HG03457 (cell line): ENCODE measurements around the gene ZC3HAV1.
"Not testable (repeated sequence)": the region's sequence is repeated elsewhere in the genome, so short reads cannot be mapped to it uniquely, and the experiment has no call there.

Source experiments
- ATAC-seq: cut with Tn5 transposase; IDR thresholded peaks from one replicate; pipeline ENCODE4 v1.9.1; 2021; ENCODE audit warnings: moderate number of reproducible peaks; ENCODE audit not compliant: unreplicated experiment

Gene ZC3HAV1

GRCh38 chr7:139109188-139109982, at the start of gene ZC3HAV1:
Gene ZC3HAV1, minus strand, starts transcription at chr7:139109720. Its CDS starts 389 bp downstream, at chr7:139109331.
- peak; percentile 65 for ATAC-seq

- no peak for ATAC-seq
These were observed 44.3 kb upstream of the ZC3HAV1 start for GRCh38 chr7:139153832-139154231.

GRCh38 chr7:139152149-139152548, 42.6 kb upstream of the ZC3HAV1 start:
- no peak for ATAC-seq

GRCh38 chr7:139139150-139139549, 29.6 kb upstream of the ZC3HAV1 start:
- ATAC-seq, result no peak

GRCh38 chr7:139133335-139134139, 24.0 kb upstream of the ZC3HAV1 start:
- peak; percentile 99 for ATAC-seq

GRCh38 chr7:139132887-139133286, 23.4 kb upstream of the ZC3HAV1 start:
- ATAC-seq, result no peak

GRCh38 chr7:139131601-139132041, 22.1 kb upstream of the ZC3HAV1 start:
- ATAC-seq, result no peak

GRCh38 chr7:139129814-139130213, 20.3 kb upstream of the ZC3HAV1 start:
- not testable (repeated sequence) for ATAC-seq

- no peak for ATAC-seq
These were observed 18.1 kb upstream of the ZC3HAV1 start for GRCh38 chr7:139127648-139128047.

- no peak for ATAC-seq
These were observed 16.1 kb upstream of the ZC3HAV1 start for GRCh38 chr7:139125657-139126056.

GRCh38 chr7:139124995-139125394, 15.5 kb upstream of the ZC3HAV1 start:
- not testable (repeated sequence) for ATAC-seq

- no peak for ATAC-seq
These were observed 14.8 kb upstream of the ZC3HAV1 start for GRCh38 chr7:139124084-139124914.

GRCh38 chr7:139119486-139119849, 9.9 kb upstream of the ZC3HAV1 start:
- ATAC-seq, result no peak

GRCh38 chr7:139118805-139119485, 9.4 kb upstream of the ZC3HAV1 start:
- peak; percentile 69 for ATAC-seq

GRCh38 chr7:139118234-139118804, 8.8 kb upstream of the ZC3HAV1 start:
- ATAC-seq, result peak; percentile 65

GRCh38 chr7:139117599-139118233, 8.2 kb upstream of the ZC3HAV1 start:
- ATAC-seq, result no peak

GRCh38 chr7:139116999-139117398, 7.5 kb upstream of the ZC3HAV1 start:
- ATAC-seq, result no peak

- no peak for ATAC-seq
These were observed 5.6 kb upstream of the ZC3HAV1 start for GRCh38 chr7:139115104-139115503.

- ATAC-seq, result no peak
These were observed 5.1 kb upstream of the ZC3HAV1 start for GRCh38 chr7:139114585-139114984.

- ATAC-seq, result no peak
These were observed 4.5 kb upstream of the ZC3HAV1 start for GRCh38 chr7:139114018-139114417.
